Panc1 (cell line): ENCODE data around the gene MED16. TPM values are rescaled to one million over a fixed set of nuclear protein-coding genes. Genes with fewer than 3 reads are reported as not detected.

ENCODE experiments used
- ATAC-seq: fragments of 200-7000 bp; cut with Tn5 transposase; 2 replicates; pipeline ENCODE4 v1.9.1; 2020; ENCODE audit warnings: mild to moderate bottlenecking, moderate library complexity
- BruUV-seq: library from RNA; stranded (reverse); fragments of 400-500 nt; replicated peaks from 2 replicates; lab custom pipeline; 2021; lab: Mats Ljungman, UMichigan
- CTCF ChIA-PET: fragments of 300-600 bp; sonication (Branson Sonifier 250); formaldehyde crosslinking; loops from one replicate; lab custom pipeline; 2022; ENCODE audit warnings: antibody characterized with exemption; lab: Charles Lee
- POLR2A ChIA-PET: fragments of 300-600 bp; sonication (Branson Sonifier 250); formaldehyde crosslinking; loops from one replicate; lab custom pipeline; 2022; ENCODE audit warnings: antibody characterized with exemption; lab: Charles Lee
- DNase-seq: peaks from one replicate; pipeline ENCODE4 v3.0.0-alpha.2; 2010; ENCODE audit warnings: low read depth, low spot score
- H3K27ac ChIP-seq: 2 replicates; pipeline ENCODE4 v1.5.1; 2011; ENCODE audit warnings: mild to moderate bottlenecking, low read length, inconsistent platforms
- H3K27me3 ChIP-seq: fragments of 200-500 bp; sonication (Bioruptor generic); 2 replicates; pipeline ENCODE4 v1.6.0; 2014; ENCODE audit warnings: low read length, inconsistent platforms; ENCODE audit not compliant: control insufficient read depth, insufficient read depth
- H3K36me3 ChIP-seq: fragments of 200-500 bp; sonication (Bioruptor generic); 2 replicates; pipeline ENCODE4 v1.5.1; 2014; ENCODE audit warnings: inconsistent platforms, mild to moderate bottlenecking, low read length, moderate library complexity; ENCODE audit not compliant: control insufficient read depth, insufficient read depth
- H3K4me1 ChIP-seq: 2 replicates; pipeline ENCODE4 v1.5.1; 2011; ENCODE audit warnings: inconsistent platforms, mild to moderate bottlenecking, low read length, moderate library complexity; ENCODE audit not compliant: control insufficient read depth, insufficient read depth
- H3K4me3 ChIP-seq, 2 experiments: 2 replicates each; pipeline ENCODE4 v1.5.1; 2011 to 2012; ENCODE audit warnings: low read depth in 2 of 2, low read length in 2 of 2, mild to moderate bottlenecking in 2 of 2, inconsistent platforms in 1 of 2, moderate library complexity in 1 of 2
- H3K9me3 ChIP-seq: fragments of 200-500 bp; sonication (Bioruptor generic); 2 replicates; pipeline ENCODE4 v1.5.1; 2014; ENCODE audit warnings: low read depth, mild to moderate bottlenecking, inconsistent platforms, low read length, moderate library complexity; ENCODE audit not compliant: control insufficient read depth, insufficient read depth
- POLR2AphosphoS5 ChIP-seq: IDR thresholded peaks from 2 replicates; pipeline ENCODE4 v1.6.1; 2012; ENCODE audit warnings: mild to moderate bottlenecking, low read depth, low read length, moderate library complexity
- SIN3A ChIP-seq: IDR thresholded peaks from 2 replicates; pipeline ENCODE4 v1.6.1; 2012; ENCODE audit warnings: low read depth, mild to moderate bottlenecking, low read length, moderate library complexity, borderline replicate concordance; ENCODE audit not compliant: insufficient read depth
- TCF7L2 ChIP-seq: IDR thresholded peaks from 2 replicates; pipeline ENCODE4 v1.6.1; 2011; ENCODE audit warnings: mild to moderate bottlenecking, low read depth, low read length, inconsistent platforms
- in situ Hi-C: cut with HindIII; loops from 2 replicates; pipeline ENCODE4 v1.10.0; 2016; ENCODE audit warnings: low sequenced_read_pairs, low pct_unique_long_range_greater_than_20kb
- intact Hi-C: fragments of 100-400 bp; cut with micrococcal nuclease; formaldehyde crosslinking; loops from one replicate; pipeline ENCODE4 v1.10.0; 2022; ENCODE audit not compliant: unreplicated experiment
- total RNA-seq: library from RNA; stranded (reverse); gene quantifications from one replicate; pipeline ENCODE4 v1.2.1, GENCODE V29; 2021; ENCODE audit not compliant: unreplicated experiment
- TF ChIP-seq, protein P1 (sequence below), 2 experiments: IDR thresholded peaks; 2 replicates each; pipeline ENCODE4 v1.6.1; 2011 to 2012; ENCODE audit warnings: low read depth in 2 of 2, control low read depth in 1 of 2, low read length in 1 of 2, mild to moderate bottlenecking in 1 of 2, moderate library complexity in 1 of 2; ENCODE audit not compliant: insufficient read depth in 1 of 2
- TF ChIP-seq, protein P2 (sequence below): fragments of 450-650 bp; IDR thresholded peaks from 2 replicates; pipeline ENCODE4 v1.5.1; 2017; ENCODE audit warnings: mild to moderate bottlenecking

MED16 gene
- total RNA-seq, 1 experiment from 2014 or later, result 39.5 TPM

DNA sequence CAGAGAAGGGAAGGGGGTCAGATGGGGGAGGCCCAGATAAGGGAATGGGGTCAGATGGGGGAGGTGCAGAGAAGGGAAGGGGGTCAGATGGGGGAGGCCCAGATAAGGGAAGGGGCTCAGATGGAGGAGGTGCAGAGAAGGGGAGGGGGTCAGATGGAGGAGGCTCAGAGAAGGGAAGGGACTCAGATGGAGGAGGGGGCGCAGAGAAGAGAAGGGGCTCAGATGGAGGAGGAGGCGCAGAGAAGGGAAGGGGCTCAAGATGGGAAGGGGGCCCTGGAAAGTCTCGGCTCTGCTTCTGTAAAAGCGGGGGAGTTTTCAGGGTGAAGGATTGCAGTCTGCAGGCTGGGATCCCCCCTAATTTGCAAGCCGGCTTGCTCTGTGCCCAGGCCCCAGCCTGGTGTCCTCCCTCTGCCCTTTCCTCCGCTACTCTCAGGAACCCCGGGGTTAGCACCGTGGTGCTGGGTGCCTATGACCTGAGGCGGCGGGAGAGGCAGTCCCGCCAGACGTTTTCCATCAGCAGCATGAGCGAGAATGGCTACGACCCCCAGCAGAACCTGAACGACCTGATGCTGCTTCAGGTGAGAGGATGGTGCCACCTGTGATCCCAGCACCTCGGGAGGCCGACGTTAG lies 63.7 kb downstream of the MED16 start:
- DNase-seq (no peak), ATAC-seq (0 out of 2 replicates have a peak, but pooled peaks have one; percentile 11)
- intact Hi-C loops (no loop called here), in situ Hi-C loops (no loop called here)
- Histone ChIP-seq H3K4me1 (peaks cover 2% of the 10 kb centered on the region; the same call in 1 of the 2 replicates), H3K9me3 (no peaks in the 10 kb centered on the region), H3K27ac (no peak overlapping the region), H3K36me3 (no peaks in the 10 kb centered on the region), H3K27me3 (no peaks in the 10 kb centered on the region), H3K4me3 (no peak overlapping the region)
- BruUV-seq, result no TSS peak
- POLR2A ChIA-PET, result no interaction called here
- CTCF ChIA-PET, result no interaction called here
- TF ChIP-seq SIN3A (no peak), TCF7L2 (no peak), POLR2AphosphoS5 (no peak)
- TF ChIP-seq, protein P1, sequence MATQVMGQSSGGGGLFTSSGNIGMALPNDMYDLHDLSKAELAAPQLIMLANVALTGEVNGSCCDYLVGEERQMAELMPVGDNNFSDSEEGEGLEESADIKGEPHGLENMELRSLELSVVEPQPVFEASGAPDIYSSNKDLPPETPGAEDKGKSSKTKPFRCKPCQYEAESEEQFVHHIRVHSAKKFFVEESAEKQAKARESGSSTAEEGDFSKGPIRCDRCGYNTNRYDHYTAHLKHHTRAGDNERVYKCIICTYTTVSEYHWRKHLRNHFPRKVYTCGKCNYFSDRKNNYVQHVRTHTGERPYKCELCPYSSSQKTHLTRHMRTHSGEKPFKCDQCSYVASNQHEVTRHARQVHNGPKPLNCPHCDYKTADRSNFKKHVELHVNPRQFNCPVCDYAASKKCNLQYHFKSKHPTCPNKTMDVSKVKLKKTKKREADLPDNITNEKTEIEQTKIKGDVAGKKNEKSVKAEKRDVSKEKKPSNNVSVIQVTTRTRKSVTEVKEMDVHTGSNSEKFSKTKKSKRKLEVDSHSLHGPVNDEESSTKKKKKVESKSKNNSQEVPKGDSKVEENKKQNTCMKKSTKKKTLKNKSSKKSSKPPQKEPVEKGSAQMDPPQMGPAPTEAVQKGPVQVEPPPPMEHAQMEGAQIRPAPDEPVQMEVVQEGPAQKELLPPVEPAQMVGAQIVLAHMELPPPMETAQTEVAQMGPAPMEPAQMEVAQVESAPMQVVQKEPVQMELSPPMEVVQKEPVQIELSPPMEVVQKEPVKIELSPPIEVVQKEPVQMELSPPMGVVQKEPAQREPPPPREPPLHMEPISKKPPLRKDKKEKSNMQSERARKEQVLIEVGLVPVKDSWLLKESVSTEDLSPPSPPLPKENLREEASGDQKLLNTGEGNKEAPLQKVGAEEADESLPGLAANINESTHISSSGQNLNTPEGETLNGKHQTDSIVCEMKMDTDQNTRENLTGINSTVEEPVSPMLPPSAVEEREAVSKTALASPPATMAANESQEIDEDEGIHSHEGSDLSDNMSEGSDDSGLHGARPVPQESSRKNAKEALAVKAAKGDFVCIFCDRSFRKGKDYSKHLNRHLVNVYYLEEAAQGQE (IDR thresholded peaks at IDR 0.05; ENCODE audit: insufficient read depth in 1 of 2, low read depth in 2 of 2, low read length in 1 of 2), result no peak
- TF ChIP-seq, protein P2, sequence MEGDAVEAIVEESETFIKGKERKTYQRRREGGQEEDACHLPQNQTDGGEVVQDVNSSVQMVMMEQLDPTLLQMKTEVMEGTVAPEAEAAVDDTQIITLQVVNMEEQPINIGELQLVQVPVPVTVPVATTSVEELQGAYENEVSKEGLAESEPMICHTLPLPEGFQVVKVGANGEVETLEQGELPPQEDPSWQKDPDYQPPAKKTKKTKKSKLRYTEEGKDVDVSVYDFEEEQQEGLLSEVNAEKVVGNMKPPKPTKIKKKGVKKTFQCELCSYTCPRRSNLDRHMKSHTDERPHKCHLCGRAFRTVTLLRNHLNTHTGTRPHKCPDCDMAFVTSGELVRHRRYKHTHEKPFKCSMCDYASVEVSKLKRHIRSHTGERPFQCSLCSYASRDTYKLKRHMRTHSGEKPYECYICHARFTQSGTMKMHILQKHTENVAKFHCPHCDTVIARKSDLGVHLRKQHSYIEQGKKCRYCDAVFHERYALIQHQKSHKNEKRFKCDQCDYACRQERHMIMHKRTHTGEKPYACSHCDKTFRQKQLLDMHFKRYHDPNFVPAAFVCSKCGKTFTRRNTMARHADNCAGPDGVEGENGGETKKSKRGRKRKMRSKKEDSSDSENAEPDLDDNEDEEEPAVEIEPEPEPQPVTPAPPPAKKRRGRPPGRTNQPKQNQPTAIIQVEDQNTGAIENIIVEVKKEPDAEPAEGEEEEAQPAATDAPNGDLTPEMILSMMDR, result no peak

DNA sequence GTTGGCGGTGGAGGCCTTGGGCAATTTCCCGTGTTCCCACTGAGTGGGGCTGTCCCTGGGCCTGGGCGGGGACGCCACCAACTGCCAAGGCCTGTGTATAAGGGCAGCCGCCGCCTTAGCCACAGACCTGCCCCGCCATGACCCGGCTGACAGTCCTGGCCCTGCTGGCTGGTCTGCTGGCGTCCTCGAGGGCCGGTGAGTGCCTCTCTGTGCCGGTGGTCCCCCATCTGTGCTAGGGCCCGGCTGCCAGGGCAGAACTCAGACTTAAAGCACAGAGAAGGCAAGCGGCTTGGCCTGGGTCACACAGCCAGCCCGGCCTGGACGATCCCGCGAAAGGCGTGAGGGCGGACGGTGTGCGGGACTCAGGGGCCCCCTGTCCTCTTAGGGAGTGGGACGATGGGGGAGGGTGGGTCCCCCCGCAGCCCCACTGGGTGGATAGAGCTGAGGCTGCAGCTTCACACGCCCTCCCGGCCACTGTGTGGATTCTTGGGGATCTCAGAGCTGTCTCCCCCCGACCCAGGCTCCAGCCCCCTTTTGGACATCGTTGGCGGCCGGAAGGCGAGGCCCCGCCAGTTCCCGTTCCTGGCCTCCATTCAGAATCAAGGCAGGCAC lies 65.2 kb downstream of the MED16 start, which contains the start of gene AZU1:
AZU1 (plus strand) TSS at position 128 of the 612 bp plus-strand sequence; CDS start at position 138, 10 bp downstream.
- CTCF ChIA-PET, result no interaction called here
- Histone ChIP-seq H3K9me3 (no peaks in the 10 kb centered on the region), H3K4me1 (peaks cover 10% of the 10 kb centered on the region), H3K4me3 (no peak within 1 kb of the TSS), H3K36me3 (no peaks in the 10 kb centered on the region), H3K27ac (no peak within 1 kb of the TSS), H3K27me3 (no peaks in the 10 kb centered on the region)
- POLR2A ChIA-PET, result no interaction called here
- DNase-seq, result no peak
- intact Hi-C loops, result no loop called here
- TF ChIP-seq, protein P1 (IDR thresholded peaks at IDR 0.05; ENCODE audit: insufficient read depth in 1 of 2, low read depth in 2 of 2, low read length in 1 of 2), result no peak
- in situ Hi-C loops, result no loop called here
- ATAC-seq, result peak; percentile 50
- no TSS peak for BruUV-seq
